ENCODE data around the gene TNFRSF18. TPM values are rescaled to one million over a fixed set of nuclear protein-coding genes. Genes with fewer than 3 reads are reported as not detected.
"Not testable (repeated sequence)": the region's sequence is repeated elsewhere in the genome, so short reads cannot be mapped to it uniquely, and the experiment has no call there.

Gene TNFRSF18
- total and polyA plus RNA-seq, 2 donors (not counting 1 experiment from before 2014, with no cell fraction given): 10.1 to 33.5 TPM

DNA sequence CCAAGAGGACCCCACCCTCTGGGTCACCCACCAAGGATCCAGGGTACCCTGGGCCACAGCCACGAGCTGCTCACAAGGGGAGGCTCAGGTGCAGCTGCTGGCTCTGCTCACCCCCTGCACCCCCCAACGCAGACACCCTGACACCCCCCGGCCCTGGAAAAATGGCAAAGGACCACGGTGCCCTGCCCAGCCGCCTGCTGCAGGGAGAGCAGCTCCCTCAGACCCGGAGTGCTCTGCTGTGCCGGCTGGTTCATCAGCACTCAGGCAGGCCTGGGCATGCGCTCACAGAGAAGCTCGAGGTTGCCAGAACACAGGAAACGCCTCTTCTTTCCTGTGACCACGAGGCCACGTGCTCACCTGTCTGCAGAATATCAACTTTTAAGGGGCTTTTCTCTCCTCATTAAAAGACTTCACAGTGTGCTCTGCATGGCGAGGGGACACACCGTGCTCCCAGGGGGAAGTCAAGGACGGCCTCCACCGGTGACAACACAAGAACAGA lies 44.4 kb upstream of the TNFRSF18 start:
- H3K27ac Mint-ChIP-seq: peak overlapping the region; percentile 88
- peak overlapping the region; percentile 63 for H3K4me3 Mint-ChIP-seq
- ATAC-seq (ENCODE audit: low read depth) (peak; percentile 71), DNase-seq (peak; percentile 85)
- H3K4me2 ChIP-seq (replicated peaks; ENCODE audit: low read depth, low read length, poor library complexity, severe bottlenecking): peak overlapping the region; percentile 65
- H3K4me1 Mint-ChIP-seq: peaks cover 16% of the 10 kb centered on the region
- peak overlapping the region; percentile 11 to 84 for H3K27ac ChIP-seq (ENCODE audit: low read length in 2 of 2)
- H4K20me1 ChIP-seq (ENCODE audit: control insufficient read depth, insufficient read depth, low read length, poor library complexity, severe bottlenecking): peaks cover 11% of the 10 kb centered on the region
- TF ChIP-seq, protein P1, sequence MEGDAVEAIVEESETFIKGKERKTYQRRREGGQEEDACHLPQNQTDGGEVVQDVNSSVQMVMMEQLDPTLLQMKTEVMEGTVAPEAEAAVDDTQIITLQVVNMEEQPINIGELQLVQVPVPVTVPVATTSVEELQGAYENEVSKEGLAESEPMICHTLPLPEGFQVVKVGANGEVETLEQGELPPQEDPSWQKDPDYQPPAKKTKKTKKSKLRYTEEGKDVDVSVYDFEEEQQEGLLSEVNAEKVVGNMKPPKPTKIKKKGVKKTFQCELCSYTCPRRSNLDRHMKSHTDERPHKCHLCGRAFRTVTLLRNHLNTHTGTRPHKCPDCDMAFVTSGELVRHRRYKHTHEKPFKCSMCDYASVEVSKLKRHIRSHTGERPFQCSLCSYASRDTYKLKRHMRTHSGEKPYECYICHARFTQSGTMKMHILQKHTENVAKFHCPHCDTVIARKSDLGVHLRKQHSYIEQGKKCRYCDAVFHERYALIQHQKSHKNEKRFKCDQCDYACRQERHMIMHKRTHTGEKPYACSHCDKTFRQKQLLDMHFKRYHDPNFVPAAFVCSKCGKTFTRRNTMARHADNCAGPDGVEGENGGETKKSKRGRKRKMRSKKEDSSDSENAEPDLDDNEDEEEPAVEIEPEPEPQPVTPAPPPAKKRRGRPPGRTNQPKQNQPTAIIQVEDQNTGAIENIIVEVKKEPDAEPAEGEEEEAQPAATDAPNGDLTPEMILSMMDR (IDR thresholded peaks at IDR 0.05): no peak
- no peak for TF ChIP-seq EZH2 (IDR thresholded peaks at IDR 0.05; ENCODE audit: borderline replicate concordance, insufficient read depth, low read depth, low read length, poor library complexity, severe bottlenecking)
- peaks cover 27 to 30% of the 10 kb centered on the region in 2 donors for H3K4me1 ChIP-seq (ENCODE audit: control insufficient read depth in 2 of 2, insufficient read depth in 2 of 2, low read length in 2 of 2)
- H3K9me3 Mint-ChIP-seq (ENCODE audit: insufficient read depth): no peaks in the 10 kb centered on the region
- intact Hi-C loops (cut with micrococcal nuclease): loop anchor here (1.0 kb wide), 2 partner anchors 115 to 129 kb away; no protein-coding TSS in a partner anchor
- H3K36me3 ChIP-seq (replicated peaks in 1 of 2; ENCODE audit: control extremely low read depth in 1 of 2, control insufficient read depth in 1 of 2, extremely low read depth in 1 of 2, insufficient read depth in 2 of 2, low read length in 1 of 2): peaks cover 0 to 21% of the 10 kb centered on the region in 2 experiments
- peaks cover 0 to 16% (median 8%) of the 10 kb centered on the region in 4 experiments for H3K27me3 ChIP-seq (replicated peaks in 1 of 4; ENCODE audit: control extremely low read depth in 1 of 4, control insufficient read depth in 3 of 4, insufficient read depth in 4 of 4, low read length in 3 of 4)
- no peak overlapping the region for H3K4me3 ChIP-seq (ENCODE audit: control extremely low read depth in 1 of 5, extremely low read depth in 1 of 5, insufficient read depth in 1 of 5, low read depth in 2 of 5, low read length in 4 of 5)
- peaks cover 0 to 5% (median 0%) of the 10 kb centered on the region in 3 donors for H3K9me3 ChIP-seq (ENCODE audit: control extremely low read depth in 1 of 3, control insufficient read depth in 2 of 3, insufficient read depth in 1 of 3, low read length in 2 of 3)
- WGBS (ENCODE audit: insufficient coverage): 60% methylated on average over 16 of the region's 16 CpGs
- no peaks in the 10 kb centered on the region for H3K27me3 Mint-ChIP-seq
- ChIA-PET POLR2A (interaction anchor here (0.6 to 2.2 kb wide), 6 partner anchors 10 to 212 kb away, joined by 4 to 17 read pairs (median 4); no protein-coding TSS in a partner anchor), CTCF (interaction anchor here (0.6 to 4.6 kb wide), 19 partner anchors 9 to 266 kb away, joined by 3 to 151 read pairs (median 5); partner anchors contain the start of genes B3GALT6 and SDF4)
- H3K9ac ChIP-seq (ENCODE audit: low read length): peak overlapping the region; percentile 24
- H2AFZ ChIP-seq (ENCODE audit: insufficient read depth, low read depth, low read length, poor library complexity, severe bottlenecking): no peak overlapping the region
- H3K79me2 ChIP-seq (ENCODE audit: control insufficient read depth, insufficient read depth, low read length): peaks cover 3% of the 10 kb centered on the region

DNA sequence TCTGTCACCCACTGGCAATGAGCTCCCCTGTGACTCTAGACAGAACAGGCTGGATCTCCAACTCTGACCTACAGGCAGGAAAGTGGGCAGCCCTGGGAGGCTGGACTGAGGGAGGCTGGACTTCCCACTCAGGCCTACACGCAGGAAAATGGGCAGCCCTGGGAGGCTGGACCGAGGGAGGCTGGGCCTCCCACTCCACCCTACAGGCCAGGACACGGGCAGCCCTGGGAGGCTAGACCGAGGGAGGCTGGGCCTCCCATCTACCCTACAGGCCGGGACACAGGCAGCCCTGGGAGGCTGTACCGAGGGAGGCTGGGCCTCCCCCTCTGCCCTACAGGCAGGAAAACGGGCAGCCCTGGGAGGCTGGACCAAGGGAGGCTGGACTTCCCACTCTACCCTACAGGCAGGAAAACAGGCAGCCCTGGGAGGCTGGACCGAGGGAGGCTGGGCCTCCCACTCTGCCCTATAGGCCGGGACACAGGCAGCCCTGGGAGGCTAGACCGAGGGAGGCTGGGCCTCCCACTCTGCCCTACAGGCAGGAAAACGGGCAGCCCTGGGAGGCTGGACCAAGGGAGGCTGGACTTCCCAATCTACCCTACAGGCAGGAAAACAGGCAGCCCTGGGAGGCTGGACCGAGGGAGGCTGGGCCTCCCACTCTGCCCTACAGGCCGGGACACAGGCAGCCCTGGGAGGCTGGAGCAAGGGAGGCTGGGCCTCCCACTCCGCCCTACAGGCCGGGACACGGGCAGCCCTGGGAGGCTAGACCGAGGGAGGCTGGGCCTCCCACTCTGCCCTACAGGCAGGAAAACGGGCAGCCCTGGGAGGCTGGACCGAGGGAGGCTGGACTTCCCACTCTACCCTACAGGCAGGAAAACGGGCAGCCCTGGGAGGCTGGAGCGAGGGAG lies 41.9 kb upstream of the TNFRSF18 start:
- H3K4me2 ChIP-seq (replicated peaks; ENCODE audit: low read depth, low read length, poor library complexity, severe bottlenecking); H3K4me3 Mint-ChIP-seq; intact Hi-C loops (cut with micrococcal nuclease); H3K4me3 ChIP-seq (ENCODE audit: control extremely low read depth in 1 of 5, extremely low read depth in 1 of 5, insufficient read depth in 1 of 5, low read depth in 2 of 5, low read length in 4 of 5); H3K9me3 Mint-ChIP-seq (ENCODE audit: insufficient read depth); H3K79me2 ChIP-seq (ENCODE audit: control insufficient read depth, insufficient read depth, low read length); H3K27me3 Mint-ChIP-seq; ATAC-seq (ENCODE audit: low read depth); H3K27ac ChIP-seq (ENCODE audit: low read length in 2 of 2); H3K36me3 ChIP-seq (replicated peaks in 1 of 2; ENCODE audit: control extremely low read depth in 1 of 2, control insufficient read depth in 1 of 2, extremely low read depth in 1 of 2, insufficient read depth in 2 of 2, low read length in 1 of 2); H3K9ac ChIP-seq (ENCODE audit: low read length); DNase-seq; H3K27ac Mint-ChIP-seq; H2AFZ ChIP-seq (ENCODE audit: insufficient read depth, low read depth, low read length, poor library complexity, severe bottlenecking); H3K9me3 ChIP-seq (ENCODE audit: control extremely low read depth in 1 of 3, control insufficient read depth in 2 of 3, insufficient read depth in 1 of 3, low read length in 2 of 3): not testable (repeated sequence)
- peaks cover 11% of the 10 kb centered on the region for H4K20me1 ChIP-seq (ENCODE audit: control insufficient read depth, insufficient read depth, low read length, poor library complexity, severe bottlenecking)
- CTCF ChIA-PET: interaction anchor here (1.5 kb wide), 1 partner anchor 126 kb away, joined by 5 read pairs; no protein-coding TSS in a partner anchor
- WGBS (ENCODE audit: insufficient coverage): 98% methylated on average over 6 of the region's 21 CpGs
- H3K4me1 Mint-ChIP-seq: peaks cover 16% of the 10 kb centered on the region
- POLR2A ChIA-PET: interaction anchor here (0.8 kb wide), 1 partner anchor 37 kb away, joined by 3 read pairs; no protein-coding TSS in a partner anchor
- H3K4me1 ChIP-seq (ENCODE audit: control insufficient read depth in 2 of 2, insufficient read depth in 2 of 2, low read length in 2 of 2): peaks cover 28 to 30% of the 10 kb centered on the region in 2 donors
- peaks cover 0 to 27% (median 11%) of the 10 kb centered on the region in 4 experiments for H3K27me3 ChIP-seq (replicated peaks in 1 of 4; ENCODE audit: control extremely low read depth in 1 of 4, control insufficient read depth in 3 of 4, insufficient read depth in 4 of 4, low read length in 3 of 4)
